ENCODE measurements around the gene SLC4A5. TPM values are rescaled to one million over a fixed set of nuclear protein-coding genes. Genes with fewer than 3 reads are reported as not detected.

SLC4A5 gene
- total RNA-seq, 4 donors from 2014 or later = 4.2 to 22.9 (median 9.5) TPM

DNA sequence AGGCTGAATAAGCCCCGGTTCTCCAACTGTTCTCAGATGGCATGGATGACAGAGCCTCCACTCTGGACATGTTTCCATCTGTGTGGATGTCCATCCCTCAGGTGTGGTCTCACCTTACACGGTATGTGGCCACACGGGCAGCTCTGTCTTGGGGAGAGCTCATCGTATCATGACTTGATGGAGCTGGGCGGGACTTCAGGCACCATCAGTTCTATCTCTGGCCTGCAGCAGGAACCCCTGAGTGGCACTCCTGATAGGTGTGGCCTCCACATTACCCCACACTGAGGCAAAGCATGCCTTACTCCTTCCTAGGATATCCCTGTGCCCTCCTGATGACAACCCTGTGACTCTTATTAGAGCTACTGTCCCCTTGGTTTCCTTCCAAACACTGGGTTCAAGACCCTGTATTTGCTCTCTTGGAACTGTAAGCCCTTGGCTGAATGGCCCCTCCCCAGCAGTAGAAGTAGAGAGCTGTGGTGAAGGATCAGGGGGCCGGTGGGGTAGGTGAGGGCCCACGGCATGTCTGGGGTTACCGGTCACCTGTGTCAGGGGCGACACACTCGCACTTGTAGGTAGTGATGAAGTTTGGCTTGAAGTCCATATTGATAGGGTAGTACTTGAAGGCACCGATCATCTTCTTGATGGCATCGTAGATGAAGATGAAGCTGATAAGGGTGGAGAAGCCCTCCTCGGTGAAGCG lies 96.6 kb downstream of the SLC4A5 start:
- H3K27ac ChIP-seq = no peak overlapping the region
- peaks cover 0 to 44% (median 0%) of the 10 kb centered on the region in 3 donors for H3K36me3 ChIP-seq
- no peak for DNase-seq (ENCODE audit: low spot score in 2 of 2)
- H3K27me3 ChIP-seq = no peaks in the 10 kb centered on the region
- no peak for TF ChIP-seq EP300 (IDR thresholded peaks at IDR 0.05)
- TF ChIP-seq CTCF (IDR thresholded peaks at IDR 0.05) = no peak
- no peak for TF ChIP-seq POLR2A (IDR thresholded peaks at IDR 0.05)
- 89 to 94% methylated on average over 14 of the region's 14 CpGs for WGBS, 2 donors
- no peak overlapping the region for H3K4me3 ChIP-seq
- H3K4me1 ChIP-seq = no peaks in the 10 kb centered on the region
- H3K9me3 ChIP-seq = no peaks in the 10 kb centered on the region

GRCh38 chr2:74244286-74244685 lies 98.9 kb downstream of the SLC4A5 start:
- no peaks in the 10 kb centered on the region for H3K9me3 ChIP-seq
- no peak overlapping the region for H3K27ac ChIP-seq
- no peaks in the 10 kb centered on the region for H3K27me3 ChIP-seq
- DNase-seq (ENCODE audit: low spot score in 2 of 2) = no peak
- TF ChIP-seq CTCF (IDR thresholded peaks at IDR 0.05) (no peak), POLR2A (IDR thresholded peaks at IDR 0.05) (no peak), EP300 (IDR thresholded peaks at IDR 0.05) (no peak)
- peaks cover 0 to 46% (median 0%) of the 10 kb centered on the region in 3 donors for H3K36me3 ChIP-seq
- WGBS, 2 donors = 82 to 89% methylated on average over 3 of the region's 3 CpGs
- no peaks in the 10 kb centered on the region for H3K4me1 ChIP-seq
- no peak overlapping the region for H3K4me3 ChIP-seq

DNA sequence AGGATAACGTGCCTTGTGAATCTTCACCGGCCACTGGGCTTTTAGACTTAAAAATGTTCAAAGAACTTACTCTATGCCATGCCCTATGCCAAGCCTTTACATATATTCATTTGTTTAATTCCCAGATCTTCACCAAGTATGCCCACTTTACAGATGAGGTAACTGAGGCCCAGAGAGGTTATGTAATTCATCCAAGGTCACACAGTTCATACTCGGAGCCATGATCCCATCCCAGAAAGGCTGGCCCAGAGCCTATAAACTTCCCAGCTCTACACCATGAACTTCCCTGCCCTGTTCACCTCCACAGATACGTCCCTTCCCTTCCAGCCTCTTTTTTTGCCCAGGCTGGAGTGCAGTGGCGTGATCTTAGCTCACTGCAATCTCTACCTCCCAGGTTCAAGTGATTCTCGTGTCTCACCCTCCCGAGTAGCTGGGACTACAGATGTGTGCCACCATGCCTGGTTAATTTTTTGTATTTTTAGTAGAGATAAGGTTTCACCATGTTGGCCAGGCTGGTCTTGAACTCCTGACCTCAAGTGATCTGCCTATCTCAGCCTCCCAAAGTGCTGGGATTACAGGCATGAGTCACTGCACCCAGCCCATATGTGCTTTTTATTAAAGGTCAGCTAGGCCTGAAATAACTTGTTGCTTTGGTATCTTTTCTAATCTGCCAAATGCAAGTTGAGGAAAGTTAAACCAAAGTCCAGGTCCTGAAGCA lies 100.7 kb downstream of the SLC4A5 start:
- Histone ChIP-seq H3K27ac (no peak overlapping the region), H3K9me3 (no peaks in the 10 kb centered on the region), H3K4me3 (no peak overlapping the region), H3K4me1 (no peaks in the 10 kb centered on the region), H3K27me3 (no peaks in the 10 kb centered on the region), H3K36me3 (peaks cover 0 to 37% (median 0%) of the 10 kb centered on the region in 3 donors)
- no peak for DNase-seq (ENCODE audit: low spot score in 2 of 2)
- TF ChIP-seq POLR2A (IDR thresholded peaks at IDR 0.05) (no peak), EP300 (IDR thresholded peaks at IDR 0.05) (no peak), CTCF (IDR thresholded peaks at IDR 0.05) (no peak)
- WGBS, 2 donors = 86 to 87% methylated on average over 7 of the region's 7 CpGs

- no peak for DNase-seq (ENCODE audit: low spot score in 2 of 2)
- WGBS, 2 donors = 84 to 87% methylated on average over 7 of the region's 7 CpGs
- peaks cover 0 to 33% (median 0%) of the 10 kb centered on the region in 3 donors for H3K36me3 ChIP-seq
Observed at GRCh38 chr2:74239346-74239745, 103.9 kb downstream of the SLC4A5 start.

More at GRCh38 chr2:74239346-74239745, 103.9 kb downstream of the SLC4A5 start:
- H3K27ac ChIP-seq = no peak overlapping the region
- H3K9me3 ChIP-seq = no peaks in the 10 kb centered on the region
- no peak overlapping the region for H3K4me3 ChIP-seq
- no peak for TF ChIP-seq CTCF (IDR thresholded peaks at IDR 0.05)
- TF ChIP-seq POLR2A (IDR thresholded peaks at IDR 0.05) = no peak
- no peak for TF ChIP-seq EP300 (IDR thresholded peaks at IDR 0.05)
- no peaks in the 10 kb centered on the region for H3K4me1 ChIP-seq
- H3K27me3 ChIP-seq = no peaks in the 10 kb centered on the region
